Spleen (tissue), 7 donors: Measurements from ENCODE around the gene TNFAIP8.

Experiments
- POLR2A ChIP-seq, 3 donors: fragments of 450-650 bp; IDR thresholded peaks; one replicate each; pipeline ENCODE4 v1.5.1; 2017; ENCODE audit warnings: antibody characterized with exemption in 3 of 3, mild to moderate bottlenecking in 1 of 3
- TF ChIP-seq, protein P1 (sequence below), 11 experiments: fragments of 200-600 bp in 7 of 11; fragments of 450-650 bp in 4 of 11; sonication (generic) in 4 of 11; IDR thresholded peaks in 8 of 11; conservative IDR thresholded peaks in 3 of 11; 1 replicate in 7 of 11; 2 replicates in 4 of 11; pipeline versions ENCODE4 v1.4.0 to v1.8.0; 2016 to 2021; ENCODE audit warnings: antibody characterized with exemption in 11 of 11, inconsistent platforms in 4 of 11, mild to moderate bottlenecking in 1 of 11
- donor health status: DM: no; HTN: no; CAD: no; lungs with moderate emphysema.
- donor health status: DM: no; HTN: no; CAD: no.
- donor health status: DM: no; HTN: no; CAD: no.

DNA sequence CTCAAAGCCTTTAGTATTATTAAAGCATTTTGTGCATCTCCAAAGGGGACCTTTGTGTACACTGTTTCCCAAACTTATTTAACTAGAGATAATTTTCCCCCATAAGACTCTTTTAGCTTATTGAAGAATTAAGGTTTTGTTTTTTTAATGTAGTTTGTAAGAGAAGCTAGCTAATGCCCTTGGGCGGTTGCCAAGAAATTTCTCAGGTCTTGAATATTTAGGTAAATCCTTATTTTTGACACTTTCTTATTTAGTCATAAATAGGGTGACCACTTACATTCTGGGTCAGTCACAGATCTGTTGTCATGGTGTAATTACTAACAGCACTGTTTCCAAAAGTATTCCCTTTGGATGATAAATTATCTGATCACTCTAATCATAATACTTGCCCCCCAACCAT, 27.2 kb downstream of the TNFAIP8 start:
- TF ChIP-seq, protein P1, sequence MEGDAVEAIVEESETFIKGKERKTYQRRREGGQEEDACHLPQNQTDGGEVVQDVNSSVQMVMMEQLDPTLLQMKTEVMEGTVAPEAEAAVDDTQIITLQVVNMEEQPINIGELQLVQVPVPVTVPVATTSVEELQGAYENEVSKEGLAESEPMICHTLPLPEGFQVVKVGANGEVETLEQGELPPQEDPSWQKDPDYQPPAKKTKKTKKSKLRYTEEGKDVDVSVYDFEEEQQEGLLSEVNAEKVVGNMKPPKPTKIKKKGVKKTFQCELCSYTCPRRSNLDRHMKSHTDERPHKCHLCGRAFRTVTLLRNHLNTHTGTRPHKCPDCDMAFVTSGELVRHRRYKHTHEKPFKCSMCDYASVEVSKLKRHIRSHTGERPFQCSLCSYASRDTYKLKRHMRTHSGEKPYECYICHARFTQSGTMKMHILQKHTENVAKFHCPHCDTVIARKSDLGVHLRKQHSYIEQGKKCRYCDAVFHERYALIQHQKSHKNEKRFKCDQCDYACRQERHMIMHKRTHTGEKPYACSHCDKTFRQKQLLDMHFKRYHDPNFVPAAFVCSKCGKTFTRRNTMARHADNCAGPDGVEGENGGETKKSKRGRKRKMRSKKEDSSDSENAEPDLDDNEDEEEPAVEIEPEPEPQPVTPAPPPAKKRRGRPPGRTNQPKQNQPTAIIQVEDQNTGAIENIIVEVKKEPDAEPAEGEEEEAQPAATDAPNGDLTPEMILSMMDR (IDR thresholded peaks at IDR 0.05 in 8 of 11, conservative IDR thresholded peaks at IDR 0.05 in 3 of 11), result no peak
- TF ChIP-seq POLR2A (IDR thresholded peaks at IDR 0.05), result no peak
